Epidermal melanocyte (primary cell): Measurements from ENCODE around the gene AGFG1.

ENCODE experiments used
- DNase-seq: peaks from one replicate; pipeline ENCODE4 v3.0.0; 2011; ENCODE audit warnings: low spot score; ENCODE audit not compliant: insufficient read length

Gene AGFG1

GRCh38 chr2:227471924-227472264 is at the start of gene AGFG1:
Gene AGFG1, plus strand, starts transcription at chr2:227472156. Its CDS starts 266 bp downstream, at chr2:227472422.
- peak; percentile 93 for DNase-seq

- no peak for DNase-seq
Measured at GRCh38 chr2:227423656-227424499, 48.1 kb upstream of the AGFG1 start.

DNA sequence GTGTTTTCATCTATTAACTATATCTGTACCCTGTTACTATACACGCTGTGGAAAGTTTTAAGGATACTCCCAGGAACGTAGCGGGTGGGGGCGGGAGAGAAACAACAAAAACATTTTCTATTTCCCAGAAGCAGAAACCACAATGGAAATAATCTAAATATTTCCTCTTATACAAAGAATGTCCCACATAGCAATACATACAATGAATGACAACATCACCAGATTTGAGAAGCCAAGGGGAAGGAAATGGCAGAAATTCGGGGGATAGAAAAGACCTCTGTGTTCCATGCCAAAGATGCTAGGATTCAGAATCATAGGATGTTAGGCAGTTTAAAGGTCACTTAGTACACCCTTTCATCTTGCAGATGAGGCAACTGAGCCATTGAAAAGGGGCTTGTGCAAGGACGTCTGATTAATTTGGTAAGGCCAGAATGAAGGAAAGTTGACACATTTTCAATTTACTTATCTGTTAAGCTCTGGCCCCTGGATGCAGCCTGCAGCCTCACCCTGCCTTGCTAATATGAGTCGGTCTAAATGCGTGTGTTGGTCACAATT is 43.1 kb upstream of the AGFG1 start:
- DNase-seq = no peak

DNA sequence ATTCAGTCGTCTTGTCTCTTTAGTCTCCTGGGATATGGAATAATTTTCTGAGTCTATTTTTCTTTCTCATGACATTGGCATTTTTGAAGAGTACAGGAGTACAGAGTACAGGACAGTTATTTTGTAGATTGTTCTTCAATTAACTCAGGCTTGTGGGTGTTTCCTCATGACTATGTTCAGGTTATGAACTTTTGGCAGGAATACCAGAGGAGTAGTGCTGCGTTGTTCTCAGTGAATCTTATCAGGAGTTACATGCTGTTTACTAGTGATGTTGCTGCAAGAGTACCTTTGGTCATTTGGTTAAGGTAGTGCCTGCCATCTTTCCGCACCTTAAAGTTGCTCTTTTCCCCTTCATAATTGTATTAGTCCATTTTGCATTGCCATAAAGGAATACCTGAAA is 41.3 kb upstream of the AGFG1 start:
- no peak for DNase-seq

- no peak for DNase-seq
Measured at GRCh38 chr2:227433171-227433570, 38.8 kb upstream of the AGFG1 start.

GRCh38 chr2:227436436-227437174 is 35.4 kb upstream of the AGFG1 start:
- no peak for DNase-seq

DNA sequence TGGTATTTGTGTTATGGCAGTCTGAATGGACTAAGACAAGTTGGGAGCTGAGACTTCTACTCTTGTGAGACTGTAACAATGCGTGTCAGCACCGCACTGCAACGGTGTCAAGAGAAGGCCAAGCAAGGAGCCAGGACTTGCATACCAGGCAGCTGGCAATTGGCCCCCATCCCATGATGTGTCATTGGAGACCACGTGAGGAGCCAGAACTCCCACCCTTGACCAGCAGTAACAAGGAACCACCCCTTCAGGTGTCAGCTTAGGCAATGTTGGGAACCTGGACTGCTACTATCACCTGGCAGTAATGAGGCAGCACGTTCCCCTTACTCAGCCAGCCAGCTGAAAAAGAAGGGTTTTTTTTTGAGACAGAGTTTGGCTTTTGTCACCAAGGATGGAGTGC is 32.7 kb upstream of the AGFG1 start:
- DNase-seq = no peak

- DNase-seq = no peak
Measured at GRCh38 chr2:227442639-227443038, 29.3 kb upstream of the AGFG1 start.

DNA sequence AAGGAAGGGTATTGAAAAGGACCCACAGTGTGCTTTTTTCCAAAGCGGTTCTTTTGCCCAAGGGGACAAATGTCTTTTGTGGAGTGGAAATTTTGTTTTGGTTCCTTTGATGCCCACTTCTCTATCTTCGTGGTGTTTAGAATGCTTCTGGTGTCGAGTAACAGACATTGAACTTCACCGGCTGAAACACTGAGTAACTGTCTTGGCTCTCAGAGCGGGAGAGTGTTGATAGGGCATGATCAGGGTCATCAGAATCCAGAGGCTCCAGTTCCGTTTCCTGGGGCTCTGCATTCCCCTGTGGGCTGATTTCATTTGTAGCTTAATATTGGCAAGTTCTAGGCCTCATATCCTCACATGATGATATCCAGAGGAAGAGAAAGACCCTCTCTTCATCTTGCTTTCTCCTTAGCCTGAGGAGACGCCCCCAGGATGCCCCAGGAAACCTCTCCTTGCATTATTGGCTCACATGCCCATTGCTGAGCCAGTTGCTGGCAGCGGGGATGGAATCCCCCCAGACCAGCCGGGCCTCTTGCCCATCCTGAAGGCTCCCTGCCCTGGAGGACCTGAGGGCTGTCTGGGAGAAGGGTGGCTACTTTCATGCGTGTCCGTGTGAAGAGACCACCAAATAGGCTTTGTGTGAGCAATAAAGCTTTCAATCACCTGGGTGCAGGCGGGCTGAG is 27.9 kb upstream of the AGFG1 start:
- DNase-seq = no peak

DNA sequence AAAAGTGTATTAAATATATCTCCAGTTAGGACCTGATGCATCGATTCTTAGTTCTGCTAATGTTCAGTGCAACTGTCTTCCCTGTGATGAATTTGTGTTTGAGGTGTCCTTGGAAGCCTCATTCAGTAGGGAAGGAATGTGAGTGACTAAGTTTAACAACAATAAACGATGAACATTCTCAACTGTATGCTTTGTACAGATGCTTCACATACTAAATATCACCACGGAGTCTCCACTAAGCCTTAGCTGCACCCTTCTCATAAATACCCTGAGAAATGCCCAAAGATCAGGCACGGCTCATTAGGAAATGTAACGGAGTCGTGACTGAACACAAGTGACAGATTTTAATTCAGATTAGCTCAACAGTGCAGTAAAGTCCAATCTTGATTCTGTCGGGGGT is 24.4 kb upstream of the AGFG1 start:
- no peak for DNase-seq

DNA sequence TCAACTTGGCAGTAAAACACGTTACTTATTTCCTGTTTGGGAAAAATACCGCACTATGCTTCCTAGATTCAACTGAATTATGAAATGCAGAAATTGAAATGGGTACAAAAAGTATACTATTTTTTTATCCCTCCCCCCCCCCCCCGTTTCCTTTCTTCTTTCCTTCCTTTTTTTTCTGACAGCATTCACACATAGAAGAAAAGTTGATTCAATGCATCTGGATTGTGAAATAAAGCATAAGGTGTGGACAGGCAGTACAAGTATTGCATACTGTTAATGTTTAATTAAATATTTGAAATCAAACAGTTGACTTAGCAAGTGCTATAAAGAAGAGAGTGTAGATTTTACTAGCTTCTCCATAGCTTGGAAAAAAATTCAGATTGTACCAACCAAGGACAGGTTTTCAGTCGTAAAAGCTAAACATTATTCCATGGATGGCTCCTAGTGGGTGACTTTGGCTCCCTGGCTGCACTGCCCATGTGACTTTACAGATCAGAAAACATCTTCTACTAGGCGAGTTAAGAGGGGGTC is 21.6 kb upstream of the AGFG1 start:
- DNase-seq = no peak

- DNase-seq = no peak
Measured at GRCh38 chr2:227450926-227451654, 20.9 kb upstream of the AGFG1 start.

- no peak for DNase-seq
Measured at GRCh38 chr2:227451655-227451992, 20.3 kb upstream of the AGFG1 start.

GRCh38 chr2:227453810-227454209 is 18.1 kb upstream of the AGFG1 start:
- DNase-seq = no peak

GRCh38 chr2:227454323-227454860 is 17.6 kb upstream of the AGFG1 start:
- no peak for DNase-seq

- no peak for DNase-seq
Measured at GRCh38 chr2:227455200-227455599, 16.8 kb upstream of the AGFG1 start.

GRCh38 chr2:227456102-227456501 is 15.9 kb upstream of the AGFG1 start:
- DNase-seq = no peak

DNA sequence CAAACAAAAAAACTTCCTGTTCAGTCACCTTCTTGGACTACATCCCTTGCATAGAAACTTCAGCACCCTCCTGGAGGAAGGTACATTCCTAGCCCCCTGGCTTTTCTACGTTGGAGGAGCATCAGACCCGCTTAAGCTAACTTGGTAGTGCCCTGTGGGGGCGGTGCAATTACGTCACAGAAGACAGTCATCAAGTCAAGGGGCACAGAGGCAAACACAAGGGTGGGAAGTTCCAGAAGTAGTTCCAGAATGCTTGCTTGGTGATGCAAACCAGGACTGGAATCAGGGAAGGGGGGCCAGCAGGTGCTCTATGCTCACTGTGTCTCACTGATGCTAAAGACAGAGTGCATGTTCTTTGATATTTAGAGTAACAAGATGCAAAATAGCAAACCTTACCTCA is 15.2 kb upstream of the AGFG1 start:
- DNase-seq = no peak

DNA sequence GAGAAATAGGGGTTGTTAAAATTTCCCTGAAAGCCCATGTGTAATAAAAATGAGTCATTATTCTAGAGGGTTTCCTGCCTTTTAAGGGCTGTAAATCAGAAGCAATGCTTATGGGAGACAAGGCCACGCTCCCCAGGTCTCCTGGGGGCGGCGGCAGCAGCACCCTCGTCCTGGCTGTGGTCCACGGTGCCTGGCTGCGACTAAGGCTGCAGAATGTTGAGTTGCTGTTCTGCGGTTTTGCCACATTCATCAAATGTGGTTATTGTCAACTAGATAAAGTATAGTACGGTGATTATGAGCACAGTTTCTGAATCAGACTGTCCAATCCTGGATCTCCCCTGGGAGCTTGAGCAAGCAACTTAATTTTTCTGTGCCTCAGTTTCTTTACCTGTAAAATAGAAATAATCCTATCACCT is 11.9 kb upstream of the AGFG1 start:
- no peak for DNase-seq

DNA sequence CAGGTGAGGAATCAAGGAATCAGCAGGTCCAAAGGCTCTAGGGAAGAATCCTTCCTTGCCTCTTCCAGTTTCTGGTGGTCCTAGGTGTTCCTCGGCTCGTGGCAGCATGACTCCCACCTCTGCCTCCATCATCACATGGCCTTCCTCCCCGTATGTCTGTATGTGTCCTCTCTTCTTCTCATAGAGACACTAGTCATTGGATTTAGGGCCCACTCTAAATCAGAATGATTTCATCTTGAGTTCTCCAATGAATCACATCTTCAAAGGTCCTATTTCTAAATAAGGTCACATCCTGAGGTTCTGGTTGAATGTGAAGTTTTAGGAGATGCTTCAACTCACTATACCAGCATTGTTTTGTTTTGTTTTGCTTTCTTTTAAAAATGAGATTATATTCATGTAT is 11.1 kb upstream of the AGFG1 start:
- DNase-seq = no peak
